Parathyroid adenoma (tissue), 2 donors: ENCODE results near the gene CLCN1.

Experiments
- H2AFZ ChIP-seq: fragments of 300-600 bp; sonication (generic); one replicate; pipeline ENCODE4 v1.7.0; 2017; ENCODE audit warnings: antibody characterized with exemption, mild to moderate bottlenecking
- H3K27ac ChIP-seq: fragments of 300-600 bp; sonication (generic); one replicate; pipeline ENCODE4 v1.7.0; 2017
- H3K27me3 ChIP-seq: fragments of 300-600 bp; sonication (generic); one replicate; pipeline ENCODE4 v1.7.0; 2017; ENCODE audit warnings: low read length; ENCODE audit not compliant: control insufficient read depth, insufficient read depth
- H3K36me3 ChIP-seq: fragments of 300-600 bp; sonication (generic); one replicate; pipeline ENCODE4 v1.7.0; 2017; ENCODE audit warnings: low read length; ENCODE audit not compliant: control insufficient read depth, insufficient read depth
- H3K4me1 ChIP-seq: fragments of 300-600 bp; sonication (generic); one replicate; pipeline ENCODE4 v1.7.0; 2017; ENCODE audit warnings: control low read depth
- H3K4me2 ChIP-seq: fragments of 300-600 bp; sonication (generic); one replicate; pipeline ENCODE4 v1.7.0; 2017; ENCODE audit warnings: low read length
- H3K4me3 ChIP-seq: fragments of 300-600 bp; sonication (generic); one replicate; pipeline ENCODE4 v1.7.0; 2017; ENCODE audit warnings: low read depth, low read length
- H3K79me2 ChIP-seq: fragments of 300-600 bp; sonication (generic); one replicate; pipeline ENCODE4 v1.7.0; 2017; ENCODE audit warnings: control low read depth
- H3K9ac ChIP-seq: fragments of 300-600 bp; sonication (generic); one replicate; pipeline ENCODE4 v1.7.0; 2017; ENCODE audit warnings: mild to moderate bottlenecking
- H3K9me3 ChIP-seq: fragments of 300-600 bp; sonication (generic); one replicate; pipeline ENCODE4 v1.7.0; 2017; ENCODE audit warnings: low read length; ENCODE audit not compliant: control insufficient read depth
- TF ChIP-seq, protein P1 (sequence below): fragments of 300-600 bp; sonication (generic); IDR thresholded peaks from one replicate; pipeline ENCODE4 v1.7.0; 2017; ENCODE audit warnings: antibody characterized with exemption, mild to moderate bottlenecking
- donor health status: primary hyperparathyroidism.

CLCN1 gene

GRCh38 chr7:143321734-143322133 lies 5.8 kb downstream of the CLCN1 start:
- Histone ChIP-seq H3K36me3 (no peaks in the 10 kb centered on the region), H3K4me1 (peaks cover 6% of the 10 kb centered on the region), H3K4me2 (no peak overlapping the region), H2AFZ (no peak overlapping the region), H3K4me3 (no peak overlapping the region), H3K27ac (no peak overlapping the region), H3K9me3 (no peaks in the 10 kb centered on the region), H3K27me3 (no peaks in the 10 kb centered on the region), H3K79me2 (no peaks in the 10 kb centered on the region), H3K9ac (no peak overlapping the region)
- TF ChIP-seq, protein P1, sequence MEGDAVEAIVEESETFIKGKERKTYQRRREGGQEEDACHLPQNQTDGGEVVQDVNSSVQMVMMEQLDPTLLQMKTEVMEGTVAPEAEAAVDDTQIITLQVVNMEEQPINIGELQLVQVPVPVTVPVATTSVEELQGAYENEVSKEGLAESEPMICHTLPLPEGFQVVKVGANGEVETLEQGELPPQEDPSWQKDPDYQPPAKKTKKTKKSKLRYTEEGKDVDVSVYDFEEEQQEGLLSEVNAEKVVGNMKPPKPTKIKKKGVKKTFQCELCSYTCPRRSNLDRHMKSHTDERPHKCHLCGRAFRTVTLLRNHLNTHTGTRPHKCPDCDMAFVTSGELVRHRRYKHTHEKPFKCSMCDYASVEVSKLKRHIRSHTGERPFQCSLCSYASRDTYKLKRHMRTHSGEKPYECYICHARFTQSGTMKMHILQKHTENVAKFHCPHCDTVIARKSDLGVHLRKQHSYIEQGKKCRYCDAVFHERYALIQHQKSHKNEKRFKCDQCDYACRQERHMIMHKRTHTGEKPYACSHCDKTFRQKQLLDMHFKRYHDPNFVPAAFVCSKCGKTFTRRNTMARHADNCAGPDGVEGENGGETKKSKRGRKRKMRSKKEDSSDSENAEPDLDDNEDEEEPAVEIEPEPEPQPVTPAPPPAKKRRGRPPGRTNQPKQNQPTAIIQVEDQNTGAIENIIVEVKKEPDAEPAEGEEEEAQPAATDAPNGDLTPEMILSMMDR: no peak

DNA sequence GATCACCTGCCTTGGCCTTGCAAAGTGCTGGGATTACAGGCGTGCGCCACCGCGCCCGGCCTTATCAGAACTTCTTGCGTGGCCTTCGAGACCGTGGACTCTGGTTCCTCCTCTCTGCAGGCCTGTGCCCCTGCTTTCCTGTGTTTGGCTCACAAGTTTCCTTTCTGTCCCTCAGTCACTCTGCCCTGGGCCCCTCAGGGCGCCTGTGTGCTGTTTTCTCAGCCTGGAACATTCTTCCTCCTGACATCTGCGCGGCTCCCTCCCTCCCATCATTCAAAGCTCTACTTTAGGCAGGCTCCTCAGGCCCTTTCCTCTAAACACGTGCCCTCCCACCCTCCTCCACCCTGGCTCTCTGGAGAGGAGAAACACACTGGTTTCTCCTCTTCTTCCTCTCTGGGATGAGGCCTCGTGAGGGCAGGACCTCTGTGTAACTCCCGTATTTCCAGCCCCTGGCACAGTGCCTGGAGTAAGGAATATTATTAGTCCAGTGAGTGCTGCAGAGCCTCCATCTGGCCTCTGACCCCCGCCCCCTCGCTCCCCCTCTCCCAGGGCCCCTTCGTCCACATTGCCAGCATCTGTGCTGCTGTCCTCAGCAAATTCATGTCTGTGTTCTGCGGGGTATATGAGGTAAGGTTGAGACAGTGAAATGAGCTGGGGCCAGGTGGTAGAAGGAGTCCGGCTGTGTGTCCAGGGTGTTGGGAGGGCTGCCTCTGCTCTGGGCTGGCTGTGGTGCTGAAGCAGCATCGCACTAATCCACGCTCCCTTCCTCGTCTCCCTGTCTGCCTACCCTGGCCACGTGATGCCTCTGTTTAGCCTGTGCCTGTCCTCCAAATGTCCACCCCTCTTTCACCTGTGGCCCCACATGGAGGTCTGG lies 7.1 kb downstream of the CLCN1 start:
- Histone ChIP-seq H3K9ac (no peak overlapping the region), H3K27me3 (no peaks in the 10 kb centered on the region), H3K4me1 (peaks cover 6% of the 10 kb centered on the region), H3K4me3 (no peak overlapping the region), H3K27ac (no peak overlapping the region), H2AFZ (no peak overlapping the region), H3K4me2 (no peak overlapping the region), H3K36me3 (no peaks in the 10 kb centered on the region), H3K9me3 (no peaks in the 10 kb centered on the region), H3K79me2 (no peaks in the 10 kb centered on the region)
- TF ChIP-seq, protein P1: no peak

DNA sequence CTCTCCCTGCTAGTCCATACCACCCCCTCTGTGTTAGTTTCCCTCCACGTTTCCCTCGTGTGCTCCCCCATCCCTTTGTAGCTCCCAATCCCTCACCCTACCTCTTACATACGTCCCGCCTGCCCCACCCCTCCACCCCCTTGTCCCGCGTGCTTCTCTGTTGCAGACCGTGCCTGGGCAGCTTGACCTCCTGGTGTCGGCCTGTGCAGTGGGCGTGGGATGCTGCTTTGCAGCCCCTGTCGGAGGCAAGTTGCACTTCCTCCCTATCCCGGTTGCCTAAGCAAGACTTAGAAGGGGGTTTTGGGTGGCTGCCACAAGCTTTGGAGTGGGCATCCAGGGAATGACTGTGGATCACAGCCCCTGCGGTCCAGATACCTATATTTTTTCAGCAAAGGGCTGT lies 7.7 kb downstream of the CLCN1 start:
- Histone ChIP-seq H3K4me3 (no peak overlapping the region), H3K36me3 (no peaks in the 10 kb centered on the region), H3K79me2 (no peaks in the 10 kb centered on the region), H3K4me2 (no peak overlapping the region), H3K4me1 (peaks cover 4% of the 10 kb centered on the region), H3K27ac (no peak overlapping the region), H3K9me3 (no peaks in the 10 kb centered on the region), H2AFZ (no peak overlapping the region), H3K27me3 (no peaks in the 10 kb centered on the region), H3K9ac (no peak overlapping the region)
- TF ChIP-seq, protein P1: no peak

GRCh38 chr7:143325240-143325639 lies 9.3 kb downstream of the CLCN1 start:
- Histone ChIP-seq H3K9ac (no peak overlapping the region), H3K27ac (no peak overlapping the region), H3K4me2 (no peak overlapping the region), H3K27me3 (no peaks in the 10 kb centered on the region), H3K79me2 (no peaks in the 10 kb centered on the region), H2AFZ (no peak overlapping the region), H3K36me3 (no peaks in the 10 kb centered on the region), H3K9me3 (no peaks in the 10 kb centered on the region), H3K4me3 (no peak overlapping the region), H3K4me1 (no peaks in the 10 kb centered on the region)
- TF ChIP-seq, protein P1: no peak

GRCh38 chr7:143327903-143328302 lies 12.0 kb downstream of the CLCN1 start:
- Histone ChIP-seq H3K27ac (no peak overlapping the region), H3K27me3 (no peaks in the 10 kb centered on the region), H3K9ac (no peak overlapping the region), H3K4me2 (no peak overlapping the region), H3K79me2 (no peaks in the 10 kb centered on the region), H3K9me3 (no peaks in the 10 kb centered on the region), H3K36me3 (no peaks in the 10 kb centered on the region), H3K4me1 (no peaks in the 10 kb centered on the region), H2AFZ (no peak overlapping the region), H3K4me3 (no peak overlapping the region)
- TF ChIP-seq, protein P1: no peak
